Activated gamma-delta T cell treated with anti-CD3 and anti-CD28 coated beads, Interleukin-2, amount 50 U/mL, for 16 hours (primary cell): ENCODE data around the gene IFI44L.

Experiments
- DNase-seq: peaks from one replicate; pipeline ENCODE4 v3.0.0-alpha.2; 2020; ENCODE audit warnings: low read depth

The IFI44L gene

DNA sequence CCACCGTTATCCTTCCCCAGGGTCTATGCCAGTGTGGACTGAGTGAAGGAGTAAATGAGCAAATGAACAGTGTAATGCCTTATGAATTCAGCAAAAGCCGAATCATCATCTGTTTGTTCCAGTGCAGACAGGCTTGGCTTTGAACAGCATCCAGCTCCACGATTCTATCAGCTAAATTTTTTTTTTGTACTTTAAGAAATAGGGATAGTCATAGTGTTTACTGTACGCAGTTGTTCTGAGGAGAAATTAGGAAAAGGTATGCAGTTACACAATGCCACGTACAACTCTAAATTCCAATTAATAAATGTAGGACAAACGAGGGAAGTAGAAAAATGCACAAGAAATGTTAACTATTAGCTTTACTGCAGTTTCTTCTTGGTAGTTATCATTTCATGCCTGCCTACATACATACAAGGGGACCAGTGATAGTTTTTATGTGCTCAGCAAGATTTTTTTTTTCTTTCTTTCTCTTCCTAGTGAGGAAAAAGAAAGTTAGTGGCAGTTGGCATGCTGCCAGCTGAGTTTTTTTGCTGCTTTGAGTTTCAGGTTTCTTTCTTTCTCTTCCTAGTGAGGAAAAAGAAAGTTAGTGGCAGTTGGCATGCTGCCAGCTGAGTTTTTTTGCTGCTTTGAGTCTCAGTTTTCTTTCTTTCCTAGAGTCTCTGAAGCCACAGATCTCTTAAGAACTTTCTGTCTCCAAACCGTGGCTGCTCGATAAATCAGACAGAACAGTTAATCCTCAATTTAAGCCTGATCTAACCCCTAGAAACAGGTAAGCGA, at the start of gene IFI44L:
Gene IFI44L (plus strand): TSS at position 646 of the 777 bp plus-strand sequence. CDS start 7,468 bp downstream, outside the sequence.
- peak; percentile 34 for DNase-seq

GRCh38 chr1:78570539-78570938, 49.7 kb upstream of the IFI44L start:
- no peak for DNase-seq

DNA sequence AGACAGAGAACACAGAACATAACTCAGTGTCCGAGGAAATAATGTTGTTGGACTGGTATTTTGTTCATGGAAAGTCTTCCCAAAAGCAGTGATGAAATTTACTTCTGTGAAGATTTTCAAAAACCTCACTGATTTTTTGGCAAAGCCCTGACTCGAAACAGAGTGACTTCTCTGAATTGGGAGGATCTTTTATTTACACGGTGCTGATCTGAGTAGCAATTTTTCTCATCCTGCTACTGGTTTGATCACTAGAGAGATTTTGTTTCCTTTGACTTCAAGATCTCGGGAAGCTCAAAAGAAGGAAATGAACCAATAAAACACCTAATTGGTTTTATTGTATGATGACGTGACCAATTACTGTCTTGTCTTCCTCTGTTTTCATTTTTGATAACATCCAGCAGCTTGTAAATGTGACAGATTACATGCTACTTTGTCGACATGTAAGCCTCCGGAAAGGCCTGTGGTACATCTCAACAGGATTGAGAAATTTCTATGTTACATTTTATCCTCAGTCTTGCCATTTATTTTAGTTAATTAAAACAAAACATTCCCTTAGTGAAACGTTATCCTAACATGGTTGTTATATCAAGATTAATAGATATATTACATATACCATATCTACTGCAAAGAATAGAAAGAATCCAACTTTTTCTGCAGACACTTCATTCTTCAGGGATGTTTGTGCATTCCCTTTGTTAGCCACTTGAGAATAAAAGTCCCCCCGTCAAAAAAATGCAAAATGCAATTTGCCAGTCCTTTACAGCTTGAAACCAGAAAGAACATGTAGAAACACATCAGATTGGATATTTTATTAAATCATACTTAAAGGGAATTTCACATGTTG, 42.8 kb upstream of the IFI44L start:
- no peak for DNase-seq

DNA sequence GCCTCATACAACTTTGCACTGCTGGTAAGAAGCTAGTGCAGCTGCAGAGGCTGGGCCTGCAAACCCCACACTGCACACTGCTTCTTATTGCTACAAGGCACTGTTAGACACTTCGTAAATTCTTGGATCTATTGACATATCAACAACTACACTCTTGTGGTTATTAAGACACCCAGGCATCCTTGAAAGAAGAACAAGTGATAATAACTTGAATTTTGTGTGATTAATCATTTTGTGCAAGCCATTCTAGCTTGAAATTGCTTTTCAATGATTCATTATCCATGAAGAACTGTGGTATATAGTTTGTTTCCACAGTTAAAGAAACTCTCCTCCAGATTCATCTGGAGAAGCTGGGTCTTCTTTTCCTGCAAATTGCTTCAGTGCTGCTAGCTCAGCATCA, 33.7 kb upstream of the IFI44L start:
- no peak for DNase-seq

GRCh38 chr1:78587211-78587610, 33.0 kb upstream of the IFI44L start:
- DNase-seq, result no peak

GRCh38 chr1:78591971-78592370, 28.3 kb upstream of the IFI44L start:
- DNase-seq, result no peak

DNA sequence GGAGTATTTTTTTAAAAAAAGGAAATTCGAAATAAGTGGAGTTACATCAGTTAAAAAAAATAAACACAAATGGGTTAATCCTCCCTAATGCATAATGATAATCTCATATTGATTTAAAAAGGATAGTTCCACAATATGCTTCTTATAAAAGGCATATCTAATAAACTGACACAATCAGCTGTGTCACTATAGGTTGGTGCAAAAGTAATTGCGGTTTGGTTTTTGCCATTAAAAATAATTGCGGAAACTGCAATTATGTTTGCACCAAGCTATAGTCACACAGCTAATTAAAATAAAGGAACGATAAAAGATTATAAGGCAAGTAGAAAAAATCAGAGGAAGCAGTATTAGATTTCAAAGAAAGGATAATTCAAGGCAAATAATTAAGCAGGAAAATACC, 21.0 kb upstream of the IFI44L start:
- no peak for DNase-seq

- no peak for DNase-seq
Measured at GRCh38 chr1:78601068-78601467, 19.2 kb upstream of the IFI44L start.

- no peak for DNase-seq
Measured at GRCh38 chr1:78603206-78603605, 17.0 kb upstream of the IFI44L start.

DNA sequence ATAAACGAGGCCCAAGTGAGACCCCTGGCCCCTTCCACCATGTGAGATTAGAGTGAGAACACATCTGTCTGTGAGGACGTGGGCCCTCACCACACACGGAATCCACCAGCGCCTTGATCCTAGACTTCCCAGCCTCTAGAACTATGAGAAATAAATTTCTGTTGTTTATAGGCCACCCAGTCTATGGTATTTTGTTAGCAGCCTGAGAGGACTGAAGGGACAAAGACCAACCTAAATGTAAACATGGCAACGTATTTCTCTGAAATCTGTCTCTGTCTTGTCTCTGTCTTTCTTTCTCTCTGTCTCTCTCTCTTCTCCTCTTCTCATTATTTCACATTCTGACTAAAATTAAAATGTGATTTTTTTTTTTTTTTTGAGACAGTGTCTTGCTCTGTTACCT, 15.6 kb upstream of the IFI44L start:
- no peak for DNase-seq

DNA sequence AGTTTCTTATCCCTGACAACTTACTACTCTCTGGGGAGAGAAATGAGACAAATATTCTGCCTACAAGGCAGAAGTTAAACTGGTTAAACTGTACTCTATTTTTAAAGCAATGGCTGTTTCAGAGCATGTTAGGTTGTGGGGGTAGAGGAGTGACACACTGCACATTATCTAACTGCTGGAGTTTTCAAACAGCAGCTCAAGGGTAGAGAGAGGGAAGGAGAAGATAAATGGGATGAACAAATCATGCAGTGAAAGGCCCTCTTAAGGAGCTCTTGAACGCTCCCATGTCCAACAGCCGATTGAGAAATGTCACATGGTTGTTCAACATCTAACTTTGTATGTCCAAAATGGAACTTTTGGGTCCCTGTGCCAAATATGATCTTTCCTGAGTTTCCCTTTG, 14.0 kb upstream of the IFI44L start:
- no peak for DNase-seq

DNA sequence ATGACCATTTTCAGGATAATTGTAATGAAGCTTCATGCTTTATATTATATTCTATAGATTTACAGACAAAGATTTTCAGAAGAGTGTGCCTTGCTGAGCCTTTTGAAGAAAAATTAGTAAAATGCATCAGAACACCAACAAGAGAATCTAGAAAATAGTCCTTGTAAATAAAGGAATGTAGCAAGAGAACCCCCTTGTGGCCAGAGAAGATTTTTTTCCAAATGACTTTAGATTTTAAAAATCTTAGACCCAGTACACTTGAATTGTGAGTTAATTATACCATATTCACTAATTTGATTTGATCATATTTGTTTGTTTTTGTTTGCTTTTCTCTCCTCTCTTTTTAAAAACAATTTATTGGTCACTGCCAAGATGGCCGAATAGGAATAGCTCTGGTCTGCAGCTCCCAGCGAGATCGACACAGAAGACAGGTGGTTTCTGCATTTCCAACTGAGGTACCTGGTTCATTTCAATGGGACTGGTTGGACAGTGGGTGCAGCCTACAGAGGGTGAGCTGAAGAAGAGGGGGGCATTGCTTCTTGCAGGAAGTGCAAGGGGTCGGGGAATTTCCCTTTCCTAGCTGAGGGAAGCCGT, 12.8 kb upstream of the IFI44L start:
- DNase-seq, result no peak

GRCh38 chr1:78607944-78608343, 12.3 kb upstream of the IFI44L start:
- DNase-seq, result no peak

- peak; percentile 25 for DNase-seq
Measured at GRCh38 chr1:78617615-78618026, 2.6 kb upstream of the IFI44L start.

DNA sequence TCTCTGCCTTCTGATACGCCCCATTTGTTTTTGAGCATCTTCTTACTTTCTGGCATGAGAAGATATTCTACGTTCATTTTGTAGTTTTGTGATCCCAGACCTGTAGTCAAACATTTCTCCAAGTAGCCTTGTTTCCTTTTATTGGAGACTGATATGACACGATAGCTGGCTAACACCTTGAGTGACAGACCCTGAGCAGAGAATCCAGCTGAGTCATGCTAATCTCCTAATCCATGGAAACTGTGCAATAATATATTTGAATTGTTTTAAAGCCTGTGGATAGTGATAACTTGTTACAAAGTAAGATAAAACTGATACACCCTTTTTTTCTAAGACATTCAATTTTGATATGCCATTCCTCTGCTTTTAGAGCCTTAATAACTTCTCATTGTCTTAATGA, 1.2 kb upstream of the IFI44L start:
- DNase-seq, result no peak

DNA sequence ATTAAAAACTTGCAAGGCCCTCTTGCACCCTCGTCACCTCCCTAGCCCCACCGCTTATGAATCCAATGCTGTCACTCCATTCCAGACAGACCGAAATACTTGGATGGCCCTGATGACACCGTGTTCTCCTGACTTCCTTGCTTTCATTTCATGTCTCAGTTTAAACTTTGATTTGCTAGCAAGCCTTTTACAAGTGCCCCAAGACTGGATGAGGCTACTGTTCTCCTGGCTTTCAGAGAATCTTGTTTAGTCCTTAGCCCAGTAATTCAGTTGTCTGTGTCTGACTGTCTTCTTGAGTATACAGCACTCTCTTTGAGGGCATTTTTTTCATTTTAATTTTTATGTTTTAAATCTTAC, 824 bp upstream of the IFI44L start:
- no peak for DNase-seq

- no peak for DNase-seq
Measured at GRCh38 chr1:78620666-78621065, 418 bp downstream of the IFI44L start.

GRCh38 chr1:78622548-78622947, 2.3 kb downstream of the IFI44L start:
- no peak for DNase-seq

DNA sequence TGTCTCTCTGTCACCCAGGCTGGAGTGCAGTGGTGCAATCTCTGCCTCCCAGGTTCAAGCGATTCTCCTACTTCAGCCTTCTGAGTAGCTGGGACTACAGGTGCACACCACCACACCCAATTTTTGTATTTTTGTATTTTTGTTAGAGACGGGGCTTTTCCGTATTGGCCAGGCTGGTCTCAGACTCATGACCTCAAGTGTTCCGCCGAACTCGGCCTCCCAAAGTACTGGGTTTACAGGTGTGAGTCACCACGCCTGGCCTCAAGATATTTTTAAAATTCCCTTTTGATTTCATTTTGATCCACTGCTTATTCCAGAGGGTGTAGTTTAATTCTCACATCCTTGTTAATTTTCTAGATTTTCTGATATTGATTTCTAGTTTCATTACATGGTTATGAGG, 3.8 kb downstream of the IFI44L start:
- no peak for DNase-seq

- DNase-seq, result no peak
Measured at GRCh38 chr1:78627321-78627720, 7.1 kb downstream of the IFI44L start.

- no peak for DNase-seq
Measured at GRCh38 chr1:78630600-78630999, 10.4 kb downstream of the IFI44L start.

- no peak for DNase-seq
Measured at GRCh38 chr1:78633209-78633608, 13.0 kb downstream of the IFI44L start.

DNA sequence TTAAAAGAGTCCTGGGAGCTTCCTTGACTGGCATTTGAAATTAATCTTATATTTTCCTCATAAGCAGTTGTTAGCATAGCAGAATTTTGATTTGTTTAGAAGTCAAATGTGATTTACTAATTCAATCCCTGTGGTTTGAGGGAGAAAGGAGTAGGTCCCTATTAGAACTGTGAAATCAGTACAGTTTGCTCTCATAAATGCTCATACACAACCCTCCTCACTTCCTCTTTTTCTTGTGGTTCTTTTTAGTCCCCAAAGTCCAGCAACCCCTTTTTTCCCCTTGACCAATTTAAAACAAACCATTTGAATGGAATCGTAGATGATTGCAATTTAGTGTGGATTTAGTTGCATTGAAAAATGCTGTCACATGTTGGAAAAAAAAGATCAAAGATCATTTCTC, 20.2 kb downstream of the IFI44L start:
- no peak for DNase-seq
